NCI-H1092 treated with DMSO at 0.1 percent for 48 hours (cell line): ENCODE data around the gene VAT1L.
"Not testable (repeated sequence)": the region's sequence is repeated elsewhere in the genome, so short reads cannot be mapped to it uniquely, and the experiment has no call there.

Source experiments
- DNase-seq: peaks from one replicate; lab custom pipeline; 2025; lab: John Stamatoyannopoulos, UW

VAT1L gene

GRCh38 chr16:77955127-77955526 is 166.8 kb downstream of the VAT1L start:
- peak; percentile 8 for DNase-seq

- DNase-seq, result no peak
Measured at GRCh38 chr16:77956231-77956630, 167.9 kb downstream of the VAT1L start.

GRCh38 chr16:77960766-77961165 is 172.4 kb downstream of the VAT1L start:
- no peak for DNase-seq

GRCh38 chr16:77961814-77962213 is 173.4 kb downstream of the VAT1L start:
- DNase-seq, result no peak

- no peak for DNase-seq
Measured at GRCh38 chr16:77962689-77963088, 174.3 kb downstream of the VAT1L start.

DNA sequence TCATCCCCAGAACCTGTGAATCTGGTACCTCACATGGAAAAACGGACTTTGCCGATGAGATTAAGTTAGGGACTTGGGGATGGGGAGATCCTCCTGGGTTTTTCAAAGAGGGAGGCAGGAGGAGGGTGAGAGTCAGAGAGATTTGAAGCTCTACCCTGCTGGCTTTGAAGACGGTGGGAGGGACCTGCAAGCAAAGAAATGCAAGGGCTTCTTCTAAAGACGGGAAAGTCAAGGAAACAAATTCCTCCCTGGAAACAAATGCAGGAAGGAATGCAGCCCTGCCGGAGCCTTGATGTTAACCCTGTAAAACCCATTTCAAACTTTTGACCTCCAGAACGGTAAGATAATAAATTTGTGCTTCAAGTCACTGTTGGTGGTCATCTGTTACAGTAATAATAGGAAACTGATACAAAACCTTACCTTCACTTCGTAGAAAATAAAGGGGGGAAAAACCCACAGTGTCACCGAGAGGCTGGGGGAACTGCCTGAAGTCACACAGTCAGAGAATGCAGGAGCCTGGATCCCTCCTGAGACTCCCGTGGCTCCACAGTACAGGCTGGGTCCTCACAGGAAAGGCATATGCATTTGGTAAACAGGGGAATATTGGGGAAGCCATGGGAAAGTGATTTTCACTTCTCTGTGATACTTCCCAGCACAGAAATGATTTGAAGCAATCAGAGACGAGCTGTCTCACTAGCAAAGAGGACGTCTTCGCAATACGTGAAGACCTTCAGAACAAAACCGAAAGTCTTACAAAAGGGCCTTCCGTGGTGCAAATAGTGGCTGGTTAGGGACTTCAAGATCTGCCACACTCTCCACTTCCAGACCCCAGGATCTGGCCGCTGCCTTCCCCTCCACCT is 175.1 kb downstream of the VAT1L start:
- no peak for DNase-seq

GRCh38 chr16:77965346-77965745 is 177.0 kb downstream of the VAT1L start:
- no peak for DNase-seq

DNA sequence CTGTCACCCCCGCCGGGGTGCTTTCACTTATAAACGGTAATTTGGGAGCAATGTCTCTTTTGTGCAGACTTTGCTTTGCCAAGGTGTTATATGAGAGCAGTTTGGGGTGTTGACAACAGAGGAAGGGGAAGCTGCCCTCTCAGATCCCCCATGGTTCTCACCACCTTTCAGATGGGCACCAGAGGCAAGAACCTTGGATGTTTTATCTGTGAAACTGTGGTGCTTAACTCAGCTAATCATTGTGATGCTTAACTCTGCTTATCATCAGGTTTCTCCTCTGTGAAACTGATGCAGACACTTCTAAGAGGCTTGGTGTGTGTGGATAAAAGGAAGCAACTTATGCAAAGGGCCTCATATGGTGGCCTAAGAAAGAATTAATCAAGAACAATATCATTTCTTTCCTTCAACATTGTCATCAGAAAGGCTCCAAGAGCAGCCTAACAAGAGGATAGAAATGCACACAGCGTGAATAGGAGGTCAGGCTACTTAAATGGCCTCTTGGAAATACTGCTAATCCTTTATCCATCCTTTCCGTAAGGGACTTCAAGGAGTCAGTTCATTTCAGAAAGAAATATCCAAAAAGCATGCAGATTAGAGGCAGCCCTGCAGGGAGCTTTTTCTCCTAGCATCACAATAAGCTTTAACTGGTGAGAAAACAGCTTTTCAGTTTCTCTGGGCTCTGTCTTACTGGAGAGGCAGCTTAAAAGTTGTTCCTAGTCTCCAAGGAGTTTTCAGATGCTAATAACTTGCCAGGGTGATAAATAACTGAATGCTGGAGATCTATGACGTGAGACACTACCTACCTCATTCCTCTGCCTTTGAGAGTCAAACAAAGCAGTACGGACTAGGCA is 178.9 kb downstream of the VAT1L start:
- no peak for DNase-seq

GRCh38 chr16:77969861-77970260 is 181.5 kb downstream of the VAT1L start:
- DNase-seq, result no peak

- DNase-seq, result no peak
Measured at GRCh38 chr16:77970371-77970770, 182.0 kb downstream of the VAT1L start.

DNA sequence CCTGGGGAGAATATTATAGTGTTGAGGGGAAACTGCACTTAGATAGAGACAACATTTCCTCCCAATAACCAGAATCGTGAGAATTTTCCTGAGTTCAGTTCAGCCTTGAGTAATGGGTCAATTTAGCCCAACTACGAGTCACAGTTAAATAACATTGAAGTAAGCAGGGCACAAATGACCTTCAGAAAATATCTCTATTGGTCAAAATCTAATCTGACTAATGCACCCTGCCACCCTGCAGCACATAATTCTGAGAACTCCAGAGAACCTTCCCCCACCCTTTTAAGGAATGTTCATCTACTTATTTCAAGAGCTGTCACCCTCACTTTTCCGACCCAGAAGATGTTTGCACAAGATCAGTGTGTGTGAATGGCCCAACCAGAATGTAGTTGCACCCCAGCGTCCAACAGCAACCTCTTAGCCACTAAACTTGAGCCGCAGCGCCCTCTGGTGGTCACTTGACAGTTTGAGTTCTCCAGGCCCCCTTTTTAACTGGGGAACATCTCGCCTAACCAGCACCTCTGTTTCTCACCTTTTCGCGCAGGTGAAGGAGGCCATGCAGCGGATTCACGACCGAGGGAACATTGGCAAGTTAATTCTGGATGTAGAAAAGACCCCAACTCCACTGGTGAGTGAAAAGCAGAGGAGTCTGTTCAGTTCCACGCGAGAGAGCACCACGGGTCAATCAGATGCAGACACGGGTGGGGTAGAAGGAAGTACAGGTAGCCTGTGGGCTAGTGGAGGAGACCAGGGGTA is 183.1 kb downstream of the VAT1L start:
- peak; percentile 73 for DNase-seq

DNA sequence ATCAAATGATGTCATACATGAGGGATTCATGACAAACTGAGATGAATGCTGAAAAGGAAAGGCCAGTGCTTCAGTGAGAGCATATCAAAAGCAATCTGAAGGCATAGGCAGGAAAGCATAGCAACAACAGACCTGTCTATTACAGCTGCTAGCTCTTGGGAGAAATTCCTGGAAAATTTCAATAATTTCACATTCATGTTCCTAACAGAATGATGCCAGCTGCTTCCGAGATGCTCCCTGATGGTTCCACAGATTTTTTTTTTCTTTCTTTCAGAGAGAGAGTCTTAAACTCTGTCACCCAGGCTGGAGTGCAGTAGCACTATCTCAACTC is 183.7 kb downstream of the VAT1L start:
- DNase-seq, result no peak

GRCh38 chr16:77974883-77975282 is 186.5 kb downstream of the VAT1L start:
- DNase-seq, result no peak

DNA sequence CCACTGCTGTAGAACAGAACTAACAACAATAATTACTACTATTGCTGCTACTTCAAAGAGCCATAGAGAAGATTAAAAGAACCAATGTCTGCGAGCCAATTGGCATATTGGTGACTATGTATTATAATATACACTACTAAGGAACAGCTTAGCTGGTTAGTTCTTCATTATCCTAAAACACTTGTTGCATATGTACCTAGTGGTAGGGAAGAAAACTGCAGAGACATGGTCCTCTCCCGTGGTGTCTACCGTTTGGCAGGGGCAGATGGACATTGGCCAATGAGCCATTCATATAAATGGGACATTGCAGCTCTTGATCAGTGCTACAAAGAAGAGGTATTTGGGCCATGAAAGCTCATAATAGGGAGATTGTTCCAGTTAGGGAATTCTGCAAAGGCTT is 187.6 kb downstream of the VAT1L start:
- DNase-seq, result no peak

DNA sequence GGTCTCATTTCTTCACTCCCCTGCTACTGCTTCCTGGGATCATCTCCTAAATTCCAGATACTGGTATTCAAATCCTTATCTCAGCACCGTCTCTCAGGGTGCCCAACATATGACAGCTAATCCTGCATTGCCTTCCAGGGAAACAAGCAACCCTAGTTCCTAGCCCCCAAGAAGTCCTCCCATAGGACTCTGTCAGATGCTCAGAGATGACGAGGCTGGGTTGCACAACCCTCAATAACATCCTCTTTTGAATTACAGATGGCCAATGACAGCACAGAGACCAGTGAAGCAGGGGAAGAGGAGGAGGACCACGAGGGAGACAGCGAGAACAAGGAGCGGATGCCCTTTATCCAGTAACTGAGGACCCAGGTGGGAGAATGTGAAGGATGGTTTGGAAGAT is 189.0 kb downstream of the VAT1L start:
- DNase-seq, result no peak

GRCh38 chr16:77985111-77985510 is 196.7 kb downstream of the VAT1L start:
- no peak for DNase-seq

DNA sequence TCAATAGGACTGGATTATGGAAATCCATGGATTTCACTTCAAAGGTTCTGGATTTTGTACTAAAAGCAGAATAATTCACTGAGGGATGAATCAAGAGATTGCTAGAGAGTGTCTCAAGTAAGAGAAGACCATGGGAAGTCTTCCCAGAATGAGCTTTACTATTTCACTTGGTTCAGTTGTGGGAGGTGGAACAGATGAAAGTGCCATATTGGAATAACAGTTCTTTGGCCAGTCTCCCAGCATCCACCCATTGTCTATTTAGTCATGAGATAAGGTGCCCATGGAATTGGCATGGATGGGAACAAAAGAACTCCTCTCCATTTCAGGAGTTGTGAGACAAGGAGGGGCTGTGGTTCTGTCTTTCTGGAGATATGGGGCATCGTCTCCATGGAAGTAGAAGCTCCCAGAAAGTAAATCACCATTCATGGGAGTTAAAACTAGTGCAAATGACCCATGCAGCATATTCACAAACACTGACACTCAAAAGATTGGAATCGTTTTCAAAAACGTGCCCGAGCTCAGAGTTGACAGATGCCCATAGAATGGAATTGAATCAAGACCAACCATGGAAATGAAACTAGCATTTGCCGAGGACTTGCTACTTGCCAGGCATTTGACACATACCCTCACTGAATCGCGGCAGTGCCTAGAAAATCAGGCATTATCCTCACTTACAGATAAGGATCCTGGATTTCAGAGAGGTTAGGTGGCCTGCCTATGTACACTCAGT is 197.8 kb downstream of the VAT1L start:
- DNase-seq, result no peak

GRCh38 chr16:77987810-77988209 is 199.4 kb downstream of the VAT1L start:
- peak; percentile 30 for DNase-seq

DNA sequence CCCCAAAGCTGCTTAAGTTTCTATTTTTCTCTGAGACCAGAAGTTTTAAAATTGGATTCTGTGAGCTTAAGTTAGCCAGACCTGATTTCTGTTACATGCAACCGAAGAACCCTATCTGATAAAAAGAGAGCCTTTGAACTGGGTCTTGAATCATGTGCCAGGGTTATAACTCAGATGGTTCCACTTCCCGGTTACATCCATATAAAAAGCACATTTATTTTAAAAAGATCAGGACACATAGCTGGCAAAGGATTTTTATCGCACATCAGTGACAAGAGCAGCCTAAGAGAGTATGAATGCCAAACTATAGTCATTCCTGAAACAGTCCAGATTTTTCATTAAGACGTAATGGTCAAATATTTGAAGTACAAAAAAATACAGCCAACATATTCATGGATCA is 201.5 kb downstream of the VAT1L start:
- DNase-seq, result no peak

- no peak for DNase-seq
Measured at GRCh38 chr16:77991701-77992100, 203.3 kb downstream of the VAT1L start.

- not testable (repeated sequence) for DNase-seq
Measured at GRCh38 chr16:77992381-77992780, 204.0 kb downstream of the VAT1L start.
